ENCODE measurements around the gene GFAP. TPM values are rescaled to one million over a fixed set of nuclear protein-coding genes. Genes with fewer than 3 reads are reported as not detected.

Gene GFAP
- total and polyA plus RNA-seq, 4 donors = 1.4 to 17.6 (median 5.1) TPM

DNA sequence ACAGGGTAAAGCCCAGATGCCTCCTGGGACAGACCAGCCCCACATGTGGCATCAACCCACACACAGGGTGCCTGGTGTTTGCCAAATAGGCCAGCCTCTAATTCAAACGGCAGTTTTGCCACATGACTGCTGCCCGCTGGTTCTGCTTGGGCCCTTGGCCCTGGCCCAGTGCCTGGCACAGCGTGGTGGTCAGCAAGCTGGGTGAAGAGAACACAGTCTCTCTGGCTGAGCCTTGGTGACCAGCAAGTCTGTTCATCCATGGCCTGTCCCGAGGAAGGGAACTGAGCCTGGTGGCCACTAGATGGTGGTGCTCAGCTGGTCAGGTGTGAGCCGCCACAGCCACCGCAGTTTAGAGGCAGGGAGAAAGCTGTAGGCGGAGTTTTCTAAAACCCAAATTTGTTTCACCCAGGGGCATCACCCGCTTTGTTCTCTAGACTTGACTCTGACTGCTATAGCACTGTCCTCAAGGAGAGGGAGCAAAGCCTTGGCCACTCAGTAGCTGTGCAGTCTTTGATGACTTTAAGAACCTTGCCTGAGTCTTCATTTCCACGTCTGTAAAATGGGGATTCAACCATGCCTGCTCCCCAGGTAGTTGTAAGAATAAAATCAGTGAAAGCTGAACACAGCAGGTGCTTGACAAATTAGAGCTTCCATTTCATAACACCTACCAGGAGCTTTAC is 4.7 kb upstream of the GFAP start:
- Histone ChIP-seq H3K27ac (ENCODE audit: low read depth in 1 of 2, low read length in 2 of 2) (no peak overlapping the region), H3K27me3 (ENCODE audit: control insufficient read depth in 1 of 2, insufficient read depth in 2 of 2, low read length in 1 of 2) (no peaks in the 10 kb centered on the region), H3K4me1 (ENCODE audit: control insufficient read depth in 1 of 2, insufficient read depth in 2 of 2, low read length in 2 of 2) (no peaks in the 10 kb centered on the region), H3K4me3 (ENCODE audit: low read length in 2 of 2) (no peak overlapping the region), H3K36me3 (ENCODE audit: control insufficient read depth in 1 of 2, insufficient read depth in 2 of 2, low read length in 1 of 2) (no peaks in the 10 kb centered on the region), H3K9me3 (ENCODE audit: control insufficient read depth, low read length) (no peaks in the 10 kb centered on the region)
- peak; percentile 87 to 92 for DNase-seq
- ATAC-seq (ENCODE audit: low FRiP score) = peak; percentile 87
- WGBS, 2 donors = 4% methylated on average over 9 of the region's 9 CpGs
- intact Hi-C loops (cut with DNase I) = loop anchor here (1.0 to 5.0 kb wide), 3 partner anchors 101 to 182 kb away; no protein-coding TSS in a partner anchor

GRCh38 chr17:44919411-44919810 is 4.1 kb upstream of the GFAP start:
- intact Hi-C loops (cut with DNase I) = no loop called here
- 78 to 82% methylated on average over 2 of the region's 2 CpGs for WGBS, 2 donors
- H3K27me3 ChIP-seq (ENCODE audit: control insufficient read depth in 1 of 2, insufficient read depth in 2 of 2, low read length in 1 of 2) = no peaks in the 10 kb centered on the region
- H3K4me3 ChIP-seq (ENCODE audit: low read length in 2 of 2) = no peak overlapping the region
- no peaks in the 10 kb centered on the region for H3K36me3 ChIP-seq (ENCODE audit: control insufficient read depth in 1 of 2, insufficient read depth in 2 of 2, low read length in 1 of 2)
- no peaks in the 10 kb centered on the region for H3K9me3 ChIP-seq (ENCODE audit: control insufficient read depth, low read length)
- ATAC-seq (ENCODE audit: low FRiP score) = no peak
- H3K27ac ChIP-seq (ENCODE audit: low read depth in 1 of 2, low read length in 2 of 2) = no peak overlapping the region
- no peaks in the 10 kb centered on the region for H3K4me1 ChIP-seq (ENCODE audit: control insufficient read depth in 1 of 2, insufficient read depth in 2 of 2, low read length in 2 of 2)
- peak; percentile 4 to 31 for DNase-seq

DNA sequence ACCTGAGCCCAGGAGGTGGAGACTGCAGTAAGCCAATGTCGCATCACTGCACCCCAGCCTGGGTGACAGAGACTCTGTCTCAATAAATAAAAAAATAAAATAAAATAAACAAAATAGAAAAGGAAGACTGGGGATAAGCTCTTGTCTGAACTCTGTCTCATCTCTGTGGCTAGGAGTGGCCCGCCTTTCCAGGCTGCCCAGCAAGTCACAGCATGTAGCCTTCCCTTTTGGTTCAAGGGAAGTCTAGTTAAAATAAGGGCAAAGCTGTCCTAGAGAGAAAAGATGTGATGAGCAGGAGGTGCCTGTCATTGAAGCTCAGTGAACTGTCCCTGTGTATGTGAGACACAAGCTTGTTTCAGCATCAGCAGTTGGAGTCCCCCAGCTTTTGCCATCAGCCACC is 2.7 kb upstream of the GFAP start:
- Histone ChIP-seq H3K36me3 (ENCODE audit: control insufficient read depth in 1 of 2, insufficient read depth in 2 of 2, low read length in 1 of 2) (no peaks in the 10 kb centered on the region), H3K27me3 (ENCODE audit: control insufficient read depth in 1 of 2, insufficient read depth in 2 of 2, low read length in 1 of 2) (no peaks in the 10 kb centered on the region), H3K9me3 (ENCODE audit: control insufficient read depth, low read length) (no peaks in the 10 kb centered on the region), H3K4me1 (ENCODE audit: control insufficient read depth in 1 of 2, insufficient read depth in 2 of 2, low read length in 2 of 2) (no peaks in the 10 kb centered on the region), H3K4me3 (ENCODE audit: low read length in 2 of 2) (no peak overlapping the region), H3K27ac (ENCODE audit: low read depth in 1 of 2, low read length in 2 of 2) (no peak overlapping the region)
- DNase-seq = peak in 1 of 2 donors; percentile 31
- WGBS, 2 donors = 96 to 98% methylated on average over 2 of the region's 2 CpGs
- intact Hi-C loops (cut with DNase I) = no loop called here
- no peak for ATAC-seq (ENCODE audit: low FRiP score)

GRCh38 chr17:44917456-44917855 is 2.2 kb upstream of the GFAP start:
- no peaks in the 10 kb centered on the region for H3K27me3 ChIP-seq (ENCODE audit: control insufficient read depth in 1 of 2, insufficient read depth in 2 of 2, low read length in 1 of 2)
- no peaks in the 10 kb centered on the region for H3K9me3 ChIP-seq (ENCODE audit: control insufficient read depth, low read length)
- WGBS, 2 donors = 91 to 92% methylated on average over 6 of the region's 6 CpGs
- ATAC-seq (ENCODE audit: low FRiP score) = no peak
- intact Hi-C loops (cut with DNase I) = loop anchor here (2.0 kb wide), 1 partner anchor 215 kb away; the partner anchor contains the start of gene PLCD3 (in 2 of the 2)
- no peak overlapping the region for H3K4me3 ChIP-seq (ENCODE audit: low read length in 2 of 2)
- no peaks in the 10 kb centered on the region for H3K4me1 ChIP-seq (ENCODE audit: control insufficient read depth in 1 of 2, insufficient read depth in 2 of 2, low read length in 2 of 2)
- no peak overlapping the region for H3K27ac ChIP-seq (ENCODE audit: low read depth in 1 of 2, low read length in 2 of 2)
- DNase-seq = peak; percentile 29 to 32
- no peaks in the 10 kb centered on the region for H3K36me3 ChIP-seq (ENCODE audit: control insufficient read depth in 1 of 2, insufficient read depth in 2 of 2, low read length in 1 of 2)

- 7 to 8% methylated on average over 10 of the region's 10 CpGs for WGBS, 2 donors
- no peaks in the 10 kb centered on the region for H3K4me1 ChIP-seq (ENCODE audit: control insufficient read depth in 1 of 2, insufficient read depth in 2 of 2, low read length in 2 of 2)
- no peaks in the 10 kb centered on the region for H3K9me3 ChIP-seq (ENCODE audit: control insufficient read depth, low read length)
- intact Hi-C loops (cut with DNase I) = loop anchor here (2.0 kb wide), 1 partner anchor 216 kb away; the partner anchor contains the start of gene PLCD3 (in 2 of the 2)
- peak overlapping the region; percentile 49 to 66 for H3K27ac ChIP-seq (ENCODE audit: low read depth in 1 of 2, low read length in 2 of 2)
- no peak overlapping the region for H3K4me3 ChIP-seq (ENCODE audit: low read length in 2 of 2)
- peak; percentile 44 for ATAC-seq (ENCODE audit: low FRiP score)
- no peaks in the 10 kb centered on the region for H3K27me3 ChIP-seq (ENCODE audit: control insufficient read depth in 1 of 2, insufficient read depth in 2 of 2, low read length in 1 of 2)
- peak; percentile 83 to 90 for DNase-seq
- H3K36me3 ChIP-seq (ENCODE audit: control insufficient read depth in 1 of 2, insufficient read depth in 2 of 2, low read length in 1 of 2) = no peaks in the 10 kb centered on the region
Measured at GRCh38 chr17:44916781-44917241, 1.5 kb upstream of the GFAP start.

- H3K4me3 ChIP-seq (ENCODE audit: low read length in 2 of 2) = no peak overlapping the region
- no peaks in the 10 kb centered on the region for H3K9me3 ChIP-seq (ENCODE audit: control insufficient read depth, low read length)
- H3K27me3 ChIP-seq (ENCODE audit: control insufficient read depth in 1 of 2, insufficient read depth in 2 of 2, low read length in 1 of 2) = no peaks in the 10 kb centered on the region
- H3K27ac ChIP-seq (ENCODE audit: low read depth in 1 of 2, low read length in 2 of 2) = peak overlapping the region; percentile 59 to 66
- no peaks in the 10 kb centered on the region for H3K4me1 ChIP-seq (ENCODE audit: control insufficient read depth in 1 of 2, insufficient read depth in 2 of 2, low read length in 2 of 2)
- ATAC-seq (ENCODE audit: low FRiP score) = no peak
- 31 to 35% methylated on average over 10 to 11 of the region's 11 CpGs for WGBS, 2 donors
- H3K36me3 ChIP-seq (ENCODE audit: control insufficient read depth in 1 of 2, insufficient read depth in 2 of 2, low read length in 1 of 2) = no peaks in the 10 kb centered on the region
- peak; percentile 24 to 59 for DNase-seq
- intact Hi-C loops (cut with DNase I) = loop anchor here (2.0 kb wide), 1 partner anchor 217 kb away; the partner anchor contains the start of gene PLCD3 (in 2 of the 2)
Measured at GRCh38 chr17:44915862-44916780, 821 bp upstream of the GFAP start.

GRCh38 chr17:44914698-44915271 is 515 bp downstream of the GFAP start:
- no peaks in the 10 kb centered on the region for H3K27me3 ChIP-seq (ENCODE audit: control insufficient read depth in 1 of 2, insufficient read depth in 2 of 2, low read length in 1 of 2)
- 37 to 44% methylated on average over 19 of the region's 19 CpGs for WGBS, 2 donors
- H3K4me3 ChIP-seq (ENCODE audit: low read length in 2 of 2) = no peak overlapping the region
- ATAC-seq (ENCODE audit: low FRiP score) = no peak
- intact Hi-C loops (cut with DNase I) = no loop called here
- no peaks in the 10 kb centered on the region for H3K36me3 ChIP-seq (ENCODE audit: control insufficient read depth in 1 of 2, insufficient read depth in 2 of 2, low read length in 1 of 2)
- DNase-seq = peak; percentile 33 to 69
- no peak overlapping the region for H3K27ac ChIP-seq (ENCODE audit: low read depth in 1 of 2, low read length in 2 of 2)
- H3K9me3 ChIP-seq (ENCODE audit: control insufficient read depth, low read length) = no peaks in the 10 kb centered on the region
- no peaks in the 10 kb centered on the region for H3K4me1 ChIP-seq (ENCODE audit: control insufficient read depth in 1 of 2, insufficient read depth in 2 of 2, low read length in 2 of 2)

DNA sequence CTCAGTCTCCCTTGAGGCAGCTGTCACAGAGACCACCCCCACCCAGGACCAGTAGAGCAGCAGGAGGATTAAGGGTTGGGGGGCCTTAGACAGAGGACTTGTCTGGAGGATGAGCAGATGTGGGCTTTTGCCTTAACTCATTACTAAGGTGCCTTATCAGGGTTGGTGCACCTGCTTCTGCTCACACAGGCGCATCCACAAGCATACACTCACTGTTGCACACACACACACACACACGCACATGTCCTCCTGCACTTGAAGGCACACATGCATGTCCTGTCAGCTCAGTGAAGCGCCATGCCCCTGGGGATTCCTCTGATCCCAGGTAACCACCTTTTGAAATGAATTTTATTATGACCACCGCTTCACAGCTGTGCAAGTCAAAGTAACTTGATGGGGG is 1.2 kb downstream of the GFAP start:
- DNase-seq = peak in 1 of 2 donors; percentile 18
- no peak overlapping the region for H3K27ac ChIP-seq (ENCODE audit: low read depth in 1 of 2, low read length in 2 of 2)
- no peaks in the 10 kb centered on the region for H3K36me3 ChIP-seq (ENCODE audit: control insufficient read depth in 1 of 2, insufficient read depth in 2 of 2, low read length in 1 of 2)
- intact Hi-C loops (cut with DNase I) = no loop called here
- H3K27me3 ChIP-seq (ENCODE audit: control insufficient read depth in 1 of 2, insufficient read depth in 2 of 2, low read length in 1 of 2) = no peaks in the 10 kb centered on the region
- no peak overlapping the region for H3K4me3 ChIP-seq (ENCODE audit: low read length in 2 of 2)
- ATAC-seq (ENCODE audit: low FRiP score) = no peak
- WGBS, 2 donors = 94 to 99% methylated on average over 4 of the region's 4 CpGs
- H3K9me3 ChIP-seq (ENCODE audit: control insufficient read depth, low read length) = no peaks in the 10 kb centered on the region
- H3K4me1 ChIP-seq (ENCODE audit: control insufficient read depth in 1 of 2, insufficient read depth in 2 of 2, low read length in 2 of 2) = no peaks in the 10 kb centered on the region
